Liver (tissue), 9 donors: ENCODE measurements around the gene CAPN2. TPM values are rescaled to one million over a fixed set of nuclear protein-coding genes. Genes with fewer than 3 reads are reported as not detected.

Experiments used
- DNase-seq: peaks from one replicate; pipeline ENCODE4 v3.0.0-alpha.2; 2017; ENCODE audit warnings: low spot score
- H3K27ac ChIP-seq, 2 donors: one replicate each; pipeline ENCODE4 v1.7.0; 2013; ENCODE audit warnings: inconsistent platforms in 2 of 2, low read length in 2 of 2, control low read depth in 1 of 2, low read depth in 1 of 2, mild to moderate bottlenecking in 1 of 2
- H3K27me3 ChIP-seq, 4 donors: one replicate each; pipeline versions ENCODE4 v1.6.1 to v1.7.0; 2013; ENCODE audit warnings: low read length in 3 of 4, inconsistent platforms in 1 of 4, mild to moderate bottlenecking in 1 of 4, moderate library complexity in 1 of 4; ENCODE audit not compliant: control insufficient read depth in 4 of 4, insufficient read depth in 4 of 4
- H3K36me3 ChIP-seq, 4 donors: one replicate each; pipeline versions ENCODE4 v1.6.1 to v1.7.0; 2013; ENCODE audit warnings: low read length in 3 of 4, mild to moderate bottlenecking in 3 of 4, low read depth in 1 of 4, moderate library complexity in 1 of 4; ENCODE audit not compliant: control insufficient read depth in 4 of 4, insufficient read depth in 3 of 4
- H3K4me1 ChIP-seq, 4 donors: one replicate each; pipeline versions ENCODE4 v1.6.1 to v1.7.0; 2013; ENCODE audit warnings: low read length in 3 of 4, mild to moderate bottlenecking in 3 of 4, moderate library complexity in 1 of 4; ENCODE audit not compliant: control insufficient read depth in 4 of 4, insufficient read depth in 4 of 4
- H3K4me3 ChIP-seq, 3 donors: one replicate each; pipeline versions ENCODE4 v1.6.1 to v1.7.0; 2013; ENCODE audit warnings: low read length in 3 of 3, control low read depth in 1 of 3, low read depth in 1 of 3, mild to moderate bottlenecking in 1 of 3
- H3K9ac ChIP-seq, 2 donors: one replicate each; pipeline ENCODE4 v1.7.0; 2013; ENCODE audit warnings: low read length in 2 of 2, mild to moderate bottlenecking in 2 of 2, moderate library complexity in 2 of 2, control low read depth in 1 of 2, low read depth in 1 of 2
- H3K9me3 ChIP-seq, 4 donors: one replicate each; pipeline versions ENCODE4 v1.6.1 to v1.7.0; 2013; ENCODE audit warnings: low read length in 3 of 4; ENCODE audit not compliant: control insufficient read depth in 4 of 4
- ATF3 ChIP-seq: IDR thresholded peaks from 2 replicates; pipeline ENCODE4 v1.6.1; 2016; ENCODE audit warnings: antibody characterized with exemption
- CTCF ChIP-seq: fragments of 150-350 bp; IDR thresholded peaks from 2 replicates; pipeline ENCODE4 v1.5.1; 2017; ENCODE audit warnings: improper control_type of control experiment, low read depth, low read length; ENCODE audit not compliant: missing input control
- EGR1 ChIP-seq, 2 donors: IDR thresholded peaks; 2 replicates each; pipeline ENCODE4 v1.6.1; 2016 to 2018; ENCODE audit warnings: antibody characterized with exemption in 2 of 2, low read depth in 2 of 2
- FOXA1 ChIP-seq: IDR thresholded peaks from 2 replicates; pipeline ENCODE4 v1.6.1; 2016; ENCODE audit warnings: antibody characterized with exemption
- FOXA2 ChIP-seq: IDR thresholded peaks from 2 replicates; pipeline ENCODE4 v1.6.1; 2016; ENCODE audit warnings: antibody characterized with exemption
- GABPA ChIP-seq, 2 donors: IDR thresholded peaks in 1 of 2; conservative IDR thresholded peaks in 1 of 2; 2 replicates each; pipeline ENCODE4 v1.6.1; 2016; ENCODE audit warnings: antibody characterized with exemption in 2 of 2, mild to moderate bottlenecking in 1 of 2, moderate library complexity in 1 of 2
- HNF4A ChIP-seq, 2 donors: conservative IDR thresholded peaks; 2 replicates each; pipeline ENCODE4 v1.6.1; 2016; ENCODE audit warnings: antibody characterized with exemption in 2 of 2, mild to moderate bottlenecking in 2 of 2
- HNF4G ChIP-seq: IDR thresholded peaks from 2 replicates; pipeline ENCODE4 v1.6.1; 2016; ENCODE audit warnings: antibody characterized with exemption
- JUND ChIP-seq, 2 donors: IDR thresholded peaks; 2 replicates each; pipeline ENCODE4 v1.6.1; 2016; ENCODE audit warnings: antibody characterized with exemption in 2 of 2
- MAX ChIP-seq: IDR thresholded peaks from 2 replicates; pipeline ENCODE4 v1.6.1; 2016; ENCODE audit warnings: antibody characterized with exemption
- NR2F2 ChIP-seq: IDR thresholded peaks from 2 replicates; pipeline ENCODE4 v1.6.1; 2016; ENCODE audit warnings: antibody characterized with exemption
- RAD21 ChIP-seq, 2 donors: IDR thresholded peaks; 2 replicates each; pipeline ENCODE4 v1.6.1; 2016; ENCODE audit warnings: antibody characterized with exemption in 2 of 2, mild to moderate bottlenecking in 2 of 2
- REST ChIP-seq: IDR thresholded peaks from 2 replicates; pipeline ENCODE4 v1.6.1; 2016; ENCODE audit warnings: antibody characterized with exemption, mild to moderate bottlenecking
- RXRA ChIP-seq, 2 donors: IDR thresholded peaks; 2 replicates each; pipeline ENCODE4 v1.6.1; 2017 to 2018; ENCODE audit warnings: antibody characterized with exemption in 2 of 2, mild to moderate bottlenecking in 1 of 2
- SP1 ChIP-seq: IDR thresholded peaks from 2 replicates; pipeline ENCODE4 v1.6.1; 2018; ENCODE audit warnings: antibody characterized with exemption, mild to moderate bottlenecking
- TAF1 ChIP-seq: conservative IDR thresholded peaks from 2 replicates; pipeline ENCODE4 v1.6.1; 2016; ENCODE audit warnings: antibody characterized with exemption, mild to moderate bottlenecking
- YY1 ChIP-seq: IDR thresholded peaks from 2 replicates; pipeline ENCODE4 v1.6.1; 2016; ENCODE audit warnings: antibody characterized with exemption, mild to moderate bottlenecking
- ZBTB33 ChIP-seq: IDR thresholded peaks from 2 replicates; pipeline ENCODE4 v1.6.1; 2016; ENCODE audit warnings: antibody characterized with exemption
- WGBS: extraction: QIAGEN DNeasy Blood & Tissue Kit; methylation state at CpG from one replicate; pipeline ENCODE4 v1.1.7; 2013; 5-methylcytosine and 5-hydroxymethylcytosine counted together
- polyA plus RNA-seq, 2 donors: library from polyadenylated mRNA; stranded (reverse) in 1 of 2; unstranded in 1 of 2; fragments of 200-250 nt in 1 of 2; fragments of >200 nt in 1 of 2; fragmentation: Nextera tagmentation in 1 of 2; extraction: Ambion mirVana in 1 of 2; gene quantifications; one replicate each; pipeline versions ENCODE4 v1.2.1 to v1.2.3, GENCODE V29; 2013 to 2015
- total RNA-seq, 2 donors: library from RNA; depleted of rRNA; stranded (reverse); fragments of >200 nt; gene quantifications; one replicate each; pipeline ENCODE4 v1.2.3, GENCODE V29; 2014
- donor health status: healthy.
- donor health status: healthy.
- donor health status: healthy.
- donor health status: healthy.
- donor health status: healthy.

CAPN2 gene
- total and polyA plus RNA-seq, 4 donors: 11.2 to 20.7 (median 15.5) TPM

GRCh38 chr1:223710179-223711133 lies 1.9 kb upstream of the CAPN2 start:
- DNase-seq: no peak

More at GRCh38 chr1:223710179-223711133, 1.9 kb upstream of the CAPN2 start:
- Histone ChIP-seq H3K4me3 (no peak overlapping the region), H3K27me3 (no peaks in the 10 kb centered on the region), H3K27ac (no peak overlapping the region), H3K4me1 (peaks cover 0 to 5% (median 2%) of the 10 kb centered on the region in 4 donors), H3K9me3 (no peaks in the 10 kb centered on the region), H3K36me3 (no peaks in the 10 kb centered on the region), H3K9ac (no peak overlapping the region)
- WGBS: 77% methylated on average over 12 of the region's 12 CpGs
- no peak for TF ChIP-seq NR2F2
- no peak for TF ChIP-seq HNF4A (conservative IDR thresholded peaks at IDR 0.05)
- no peak for TF ChIP-seq EGR1 (IDR thresholded peaks at IDR 0.05; ENCODE audit: low read depth in 2 of 2)
- no peak for TF ChIP-seq FOXA1
- no peak for TF ChIP-seq FOXA2
- TF ChIP-seq SP1: no peak
- TF ChIP-seq RAD21 (IDR thresholded peaks at IDR 0.05): no peak
- no peak for TF ChIP-seq CTCF
- no peak for TF ChIP-seq YY1
- no peak for TF ChIP-seq REST
- no peak for TF ChIP-seq TAF1
- TF ChIP-seq ZBTB33: no peak
- TF ChIP-seq HNF4G: no peak
- no peak for TF ChIP-seq MAX
- TF ChIP-seq RXRA (IDR thresholded peaks at IDR 0.05): no peak
- no peak for TF ChIP-seq GABPA (IDR thresholded peaks at IDR 0.05 in 1 of 2, conservative IDR thresholded peaks at IDR 0.05 in 1 of 2)
- no peak for TF ChIP-seq JUND (IDR thresholded peaks at IDR 0.05)
- TF ChIP-seq ATF3: no peak
